ENCODE data around the gene MRPS15. TPM values are rescaled to one million over a fixed set of nuclear protein-coding genes. Genes with fewer than 3 reads are reported as not detected.

Gene MRPS15
- 100 to 1,000 TPM in 1 of 2 donors, 10 to 100 TPM in 1; 70.9 to 122 TPM for total RNA-seq

DNA sequence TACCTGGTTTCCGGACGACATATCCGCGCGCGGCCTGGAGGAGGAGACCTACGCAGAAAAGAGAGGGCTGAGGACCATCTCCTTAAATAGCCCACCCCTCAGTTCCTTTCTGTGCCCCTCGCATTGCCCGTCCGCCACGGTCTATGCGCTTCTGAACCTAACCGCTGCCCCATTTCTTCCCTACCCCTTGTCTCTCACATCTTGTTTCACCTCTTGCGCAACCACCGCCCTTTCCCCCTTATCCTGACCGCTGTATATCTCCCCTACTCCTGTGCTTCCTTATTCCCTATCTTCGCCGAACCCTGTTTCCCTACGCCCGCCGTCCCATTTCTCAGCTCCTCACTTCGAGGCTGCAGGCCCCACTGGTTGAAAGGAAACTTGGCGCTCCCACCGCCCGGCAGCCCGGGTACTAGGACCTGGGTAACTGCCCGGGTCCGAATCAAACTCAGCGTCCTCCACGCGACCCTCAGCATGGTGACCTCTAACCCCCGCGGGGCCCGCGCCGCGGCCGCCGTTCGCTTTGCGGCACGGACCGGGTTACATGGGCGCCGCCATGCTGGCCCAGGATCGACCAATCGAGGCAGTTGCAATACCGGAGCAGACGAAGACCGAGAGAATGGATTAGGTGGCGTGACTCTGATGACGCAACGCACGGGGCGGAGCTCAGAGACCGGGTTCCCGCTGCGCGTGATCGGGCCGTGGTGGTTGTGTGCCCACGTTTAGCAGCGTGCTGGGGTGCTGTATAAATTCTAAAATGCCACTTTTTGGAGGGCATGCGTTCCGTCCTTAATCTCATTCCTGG lies at the start of gene MRPS15:
TSS of gene MRPS15 (minus strand) at position 582 of the 802 bp plus-strand sequence. CDS start at position 473, 109 bp downstream.

GRCh38 chr1:36482724-36483388 lies 18.7 kb upstream of the MRPS15 start, which contains the start of gene CSF3R:
CSF3R (minus strand) TSS chr1:36482913; CDS start chr1:36479496, 3,417 bp downstream.

GRCh38 chr1:36450270-36450918 lies 13.8 kb downstream of the MRPS15 start, which contains the start of gene OSCP1:
OSCP1 (minus strand) TSS chr1:36450451; CDS start chr1:36450369, 82 bp downstream.

Small RNA genes within 50 kb of the gene (small RNA-seq; reads per million reads assigned to genes)
- gene SNORA63C: 0.93 to 1.6 reads per million in 2 donors

Other genes with a start within 250 kb of the MRPS15 start
- gene THRAP3, start 239.9 kb downstream of the MRPS15 start, total RNA-seq: 100 to 1,000 TPM; 108 to 144 TPM
- 1 to 10 TPM; 2.3 to 6.2 TPM for gene SH3D21, start 158.0 kb downstream of the MRPS15 start, total RNA-seq
- gene EVA1B, start 140.7 kb downstream of the MRPS15 start, total RNA-seq: 10 to 100 TPM; 54.7 to 74.6 TPM
- gene STK40, start 78.5 kb downstream of the MRPS15 start, total RNA-seq: 10 to 100 TPM; 17.6 to 22.0 TPM
- gene LSM10, start 66.5 kb downstream of the MRPS15 start, total RNA-seq: 10 to 100 TPM; 11.0 to 14.0 TPM
- gene OSCP1, start 13.9 kb downstream of the MRPS15 start, total RNA-seq: 1 to 10 TPM; 5.7 to 6.2 TPM
- under 1 TPM in 1 of 2 donors, not detected in 1; under 0.01 TPM for gene CSF3R, start 18.5 kb upstream of the MRPS15 start, total RNA-seq